ENCODE results near the gene VMP1. TPM values are rescaled to one million over a fixed set of nuclear protein-coding genes. Genes with fewer than 3 reads are reported as not detected.
"Not testable (repeated sequence)": the region's sequence is repeated elsewhere in the genome, so short reads cannot be mapped to it uniquely, and the experiment has no call there.

The VMP1 gene
- total RNA-seq, 1 donor from 2014 or later: 479 TPM

GRCh38 chr17:59811209-59811608 is 103.8 kb downstream of the VMP1 start:
- H3K9me3 Mint-ChIP-seq: no peaks in the 10 kb centered on the region
- intact Hi-C loops (cut with micrococcal nuclease): no loop called here
- H3K4me1 Mint-ChIP-seq (ENCODE audit: low read depth): peaks cover 33% of the 10 kb centered on the region
- H3K4me3 Mint-ChIP-seq (ENCODE audit: low read depth): no peak overlapping the region
- no peaks in the 10 kb centered on the region for H3K27me3 Mint-ChIP-seq (ENCODE audit: low read depth)
- H3K36me3 Mint-ChIP-seq (ENCODE audit: low read depth): peaks cover 46% of the 10 kb centered on the region
- DNase-seq (ENCODE audit: low spot score): no peak
- H3K27ac Mint-ChIP-seq: no peak overlapping the region

GRCh38 chr17:59812139-59812538 is 104.7 kb downstream of the VMP1 start:
- H3K4me1 Mint-ChIP-seq (ENCODE audit: low read depth): peaks cover 32% of the 10 kb centered on the region
- DNase-seq (ENCODE audit: low spot score): no peak

GRCh38 chr17:59814276-59814675 is 106.8 kb downstream of the VMP1 start:
- H3K27me3 Mint-ChIP-seq (ENCODE audit: low read depth): no peaks in the 10 kb centered on the region
- H3K9me3 Mint-ChIP-seq: no peaks in the 10 kb centered on the region
- peaks cover 26% of the 10 kb centered on the region for H3K4me1 Mint-ChIP-seq (ENCODE audit: low read depth)
- H3K36me3 Mint-ChIP-seq (ENCODE audit: low read depth): peaks cover 43% of the 10 kb centered on the region
- DNase-seq (ENCODE audit: low spot score): no peak
- no peak overlapping the region for H3K4me3 Mint-ChIP-seq (ENCODE audit: low read depth)
- peak overlapping the region; percentile 8 for H3K27ac Mint-ChIP-seq
- intact Hi-C loops (cut with micrococcal nuclease): no loop called here

More at GRCh38 chr17:59812139-59812538, 104.7 kb downstream of the VMP1 start:
- H3K4me3 Mint-ChIP-seq (ENCODE audit: low read depth): no peak overlapping the region
- no peaks in the 10 kb centered on the region for H3K27me3 Mint-ChIP-seq (ENCODE audit: low read depth)
- H3K27ac Mint-ChIP-seq: peak overlapping the region; percentile 49
- intact Hi-C loops (cut with micrococcal nuclease): no loop called here
- H3K36me3 Mint-ChIP-seq (ENCODE audit: low read depth): peaks cover 52% of the 10 kb centered on the region
- H3K9me3 Mint-ChIP-seq: no peaks in the 10 kb centered on the region

GRCh38 chr17:59814685-59815084 is 107.2 kb downstream of the VMP1 start:
- DNase-seq (ENCODE audit: low spot score): no peak
- Mint-ChIP-seq H3K4me1 (ENCODE audit: low read depth) (peaks cover 26% of the 10 kb centered on the region), H3K36me3 (ENCODE audit: low read depth) (peaks cover 47% of the 10 kb centered on the region), H3K4me3 (ENCODE audit: low read depth) (no peak overlapping the region), H3K27me3 (ENCODE audit: low read depth) (no peaks in the 10 kb centered on the region), H3K27ac (peak overlapping the region; percentile 33), H3K9me3 (no peaks in the 10 kb centered on the region)
- intact Hi-C loops (cut with micrococcal nuclease): no loop called here

GRCh38 chr17:59815965-59816364 is 108.5 kb downstream of the VMP1 start:
- Mint-ChIP-seq H3K4me3 (ENCODE audit: low read depth) (no peak overlapping the region), H3K27ac (peak overlapping the region; percentile 33), H3K36me3 (ENCODE audit: low read depth) (peaks cover 56% of the 10 kb centered on the region), H3K4me1 (ENCODE audit: low read depth) (peaks cover 34% of the 10 kb centered on the region), H3K27me3 (ENCODE audit: low read depth) (no peaks in the 10 kb centered on the region), H3K9me3 (no peaks in the 10 kb centered on the region)
- DNase-seq (ENCODE audit: low spot score): no peak
- intact Hi-C loops (cut with micrococcal nuclease): no loop called here

- Mint-ChIP-seq H3K4me3 (ENCODE audit: low read depth) (peak overlapping the region; percentile 85), H3K4me1 (ENCODE audit: low read depth) (peaks cover 46% of the 10 kb centered on the region)
- intact Hi-C loops (cut with micrococcal nuclease): loop anchor here (1.0 to 10.0 kb wide), 9 partner anchors 12 to 1488 kb away; partner anchors contain the start of genes PTRH2, RNF43, RPS6KB1 and TUBD1
Observed at GRCh38 chr17:59825533-59826322, 118.3 kb downstream of the VMP1 start.

GRCh38 chr17:59826706-59827453 is 119.4 kb downstream of the VMP1 start:
- H3K27ac Mint-ChIP-seq: peak overlapping the region; percentile 99
- DNase-seq (ENCODE audit: low spot score): no peak
- peak overlapping the region; percentile 85 for H3K4me3 Mint-ChIP-seq (ENCODE audit: low read depth)
- H3K9me3 Mint-ChIP-seq: no peaks in the 10 kb centered on the region
- H3K27me3 Mint-ChIP-seq (ENCODE audit: low read depth): no peaks in the 10 kb centered on the region
- intact Hi-C loops (cut with micrococcal nuclease): loop anchor here (5.0 to 10.0 kb wide), 4 partner anchors 65 to 1490 kb away; partner anchors contain the start of genes RNF43, RPS6KB1 and TUBD1
- H3K36me3 Mint-ChIP-seq (ENCODE audit: low read depth): peaks cover 54% of the 10 kb centered on the region
- H3K4me1 Mint-ChIP-seq (ENCODE audit: low read depth): peaks cover 54% of the 10 kb centered on the region

More at GRCh38 chr17:59825533-59826322, 118.3 kb downstream of the VMP1 start:
- H3K27me3 Mint-ChIP-seq (ENCODE audit: low read depth): no peaks in the 10 kb centered on the region
- no peaks in the 10 kb centered on the region for H3K9me3 Mint-ChIP-seq
- no peak for DNase-seq (ENCODE audit: low spot score)
- peak overlapping the region; percentile 99 for H3K27ac Mint-ChIP-seq
- H3K36me3 Mint-ChIP-seq (ENCODE audit: low read depth): peaks cover 55% of the 10 kb centered on the region

GRCh38 chr17:59827721-59828477 is 120.4 kb downstream of the VMP1 start:
- Mint-ChIP-seq H3K27ac (peak overlapping the region; percentile 99), H3K27me3 (ENCODE audit: low read depth) (no peaks in the 10 kb centered on the region), H3K4me1 (ENCODE audit: low read depth) (peaks cover 57% of the 10 kb centered on the region), H3K36me3 (ENCODE audit: low read depth) (peaks cover 47% of the 10 kb centered on the region), H3K4me3 (ENCODE audit: low read depth) (peak overlapping the region; percentile 85), H3K9me3 (no peaks in the 10 kb centered on the region)
- intact Hi-C loops (cut with micrococcal nuclease): loop anchor here (2.0 to 10.0 kb wide), 5 partner anchors 15 to 1491 kb away; partner anchors contain the start of genes RNF43, RPS6KB1 and TUBD1
- DNase-seq (ENCODE audit: low spot score): no peak

- H3K9me3 Mint-ChIP-seq: no peaks in the 10 kb centered on the region
- peaks cover 62% of the 10 kb centered on the region for H3K4me1 Mint-ChIP-seq (ENCODE audit: low read depth)
- peaks cover 49% of the 10 kb centered on the region for H3K36me3 Mint-ChIP-seq (ENCODE audit: low read depth)
- H3K27ac Mint-ChIP-seq: peak overlapping the region; percentile 99
- no peak for DNase-seq (ENCODE audit: low spot score)
- intact Hi-C loops (cut with micrococcal nuclease): loop anchor here (2.0 to 10.0 kb wide), 5 partner anchors 14 to 1491 kb away; partner anchors contain the start of genes RNF43, RPS6KB1 and TUBD1
- peak overlapping the region; percentile 85 for H3K4me3 Mint-ChIP-seq (ENCODE audit: low read depth)
- no peaks in the 10 kb centered on the region for H3K27me3 Mint-ChIP-seq (ENCODE audit: low read depth)
Observed at GRCh38 chr17:59828478-59828760, 121.0 kb downstream of the VMP1 start.

GRCh38 chr17:59828819-59829216 is 121.4 kb downstream of the VMP1 start:
- Mint-ChIP-seq H3K27ac (peak overlapping the region; percentile 99), H3K4me1 (ENCODE audit: low read depth) (peaks cover 64% of the 10 kb centered on the region), H3K36me3 (ENCODE audit: low read depth) (peaks cover 49% of the 10 kb centered on the region), H3K4me3 (ENCODE audit: low read depth) (peak overlapping the region; percentile 85)
- DNase-seq (ENCODE audit: low spot score); H3K27me3 Mint-ChIP-seq (ENCODE audit: low read depth); H3K9me3 Mint-ChIP-seq: not testable (repeated sequence)
- intact Hi-C loops (cut with micrococcal nuclease): loop anchor here (1.0 to 10.0 kb wide), 9 partner anchors 8 to 1492 kb away; partner anchors contain the start of genes RNF43, RPS6KB1 and TUBD1

- Mint-ChIP-seq H3K36me3 (ENCODE audit: low read depth) (peaks cover 50% of the 10 kb centered on the region), H3K9me3 (no peaks in the 10 kb centered on the region), H3K27ac (peak overlapping the region; percentile 99), H3K4me3 (ENCODE audit: low read depth) (peak overlapping the region; percentile 85), H3K4me1 (ENCODE audit: low read depth) (peaks cover 64% of the 10 kb centered on the region), H3K27me3 (ENCODE audit: low read depth) (no peaks in the 10 kb centered on the region)
- intact Hi-C loops (cut with micrococcal nuclease): loop anchor here (1.0 to 10.0 kb wide), 9 partner anchors 8 to 1492 kb away; partner anchors contain the start of genes RNF43, RPS6KB1 and TUBD1
- DNase-seq (ENCODE audit: low spot score): peak; percentile 57
Observed at GRCh38 chr17:59829217-59830006, 122.0 kb downstream of the VMP1 start.
